ENCODE measurements around the gene RTF2. TPM values are rescaled to one million over a fixed set of nuclear protein-coding genes. Genes with fewer than 3 reads are reported as not detected.

Gene RTF2
- total and polyA plus RNA-seq, 2 of the 13 experiments (the other 11 are each of a cell fraction or from before 2014, with no cell fraction given), result 81.8 to 142 TPM

DNA sequence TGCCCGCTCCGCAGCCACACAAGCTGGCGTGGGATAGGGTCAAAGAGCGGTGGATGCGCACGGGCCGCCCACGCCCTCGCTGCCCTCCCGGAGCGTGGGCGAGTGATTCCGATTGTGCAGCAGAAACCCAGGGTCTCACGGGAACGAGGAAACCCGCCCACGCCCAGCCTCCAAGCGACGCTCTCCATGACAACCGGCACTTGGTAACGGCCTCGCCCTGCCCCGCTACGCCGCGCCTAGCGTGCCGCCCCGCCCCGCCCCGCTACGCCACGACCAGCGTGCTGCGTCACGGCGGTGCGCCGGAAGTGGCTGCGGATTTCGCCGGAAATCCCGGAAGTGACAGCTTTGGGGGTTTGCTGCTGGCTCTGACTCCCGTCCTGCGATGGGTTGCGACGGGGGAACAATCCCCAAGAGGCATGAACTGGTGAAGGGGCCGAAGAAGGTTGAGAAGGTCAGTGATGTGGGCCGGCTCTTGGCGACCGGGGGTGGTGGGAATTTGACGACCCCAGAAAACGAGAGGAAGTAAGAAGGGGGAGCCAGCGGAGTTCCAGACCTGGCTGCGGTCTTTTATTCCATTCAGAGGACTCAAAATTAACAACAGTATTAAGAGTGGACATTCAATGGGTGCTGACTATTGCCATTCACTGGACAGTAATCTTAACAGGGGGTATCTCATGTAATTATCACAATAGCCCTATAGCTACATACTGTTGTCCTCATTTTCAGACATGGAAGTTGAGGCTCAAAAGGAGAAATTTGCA is at the start of gene RTF2 (continued):
- TF ChIP-seq, protein P1, sequence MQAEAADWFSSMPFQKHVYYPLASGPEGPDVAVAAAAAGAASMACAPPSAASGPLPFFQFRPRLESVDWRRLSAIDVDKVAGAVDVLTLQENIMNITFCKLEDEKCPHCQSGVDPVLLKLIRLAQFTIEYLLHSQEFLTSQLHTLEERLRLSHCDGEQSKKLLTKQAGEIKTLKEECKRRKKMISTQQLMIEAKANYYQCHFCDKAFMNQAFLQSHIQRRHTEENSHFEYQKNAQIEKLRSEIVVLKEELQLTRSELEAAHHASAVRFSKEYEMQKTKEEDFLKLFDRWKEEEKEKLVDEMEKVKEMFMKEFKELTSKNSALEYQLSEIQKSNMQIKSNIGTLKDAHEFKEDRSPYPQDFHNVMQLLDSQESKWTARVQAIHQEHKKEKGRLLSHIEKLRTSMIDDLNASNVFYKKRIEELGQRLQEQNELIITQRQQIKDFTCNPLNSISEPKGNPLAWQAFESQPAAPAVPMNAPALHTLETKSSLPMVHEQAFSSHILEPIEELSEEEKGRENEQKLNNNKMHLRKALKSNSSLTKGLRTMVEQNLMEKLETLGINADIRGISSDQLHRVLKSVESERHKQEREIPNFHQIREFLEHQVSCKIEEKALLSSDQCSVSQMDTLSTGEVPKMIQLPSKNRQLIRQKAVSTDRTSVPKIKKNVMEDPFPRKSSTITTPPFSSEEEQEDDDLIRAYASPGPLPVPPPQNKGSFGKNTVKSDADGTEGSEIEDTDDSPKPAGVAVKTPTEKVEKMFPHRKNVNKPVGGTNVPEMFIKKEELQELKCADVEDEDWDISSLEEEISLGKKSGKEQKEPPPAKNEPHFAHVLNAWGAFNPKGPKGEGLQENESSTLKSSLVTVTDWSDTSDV (CRISPR knock-in tag; IDR thresholded peaks at IDR 0.05), result peak; percentile 84
- TF ChIP-seq ZFX (CRISPR knock-in tag; IDR thresholded peaks at IDR 0.05; ENCODE audit: low read depth) (peak; percentile 79), MEIS2 (CRISPR knock-in tag; IDR thresholded peaks at IDR 0.05) (peak; percentile 85), THAP11 (CRISPR knock-in tag; IDR thresholded peaks at IDR 0.05) (peak; percentile 97), HDAC6 (IDR thresholded peaks at IDR 0.05; ENCODE audit: low read depth, low read length) (no peak), ZMAT3 (CRISPR knock-in tag; conservative IDR thresholded peaks at IDR 0.05) (peak; percentile 93), SOX13 (IDR thresholded peaks at IDR 0.05) (peak; percentile 52; the same call in 1 of the 2 replicates), SOX13 (CRISPR knock-in tag; conservative IDR thresholded peaks at IDR 0.05 in 1 of 2, IDR thresholded peaks at IDR 0.05 in 1 of 2) (peak in 1 of 2 experiments; percentile 69; a peak in 2 of 4 replicates), ZBTB21 (CRISPR knock-in tag; IDR thresholded peaks at IDR 0.05) (peak; percentile 96), RAD51 (IDR thresholded peaks at IDR 0.05; ENCODE audit: borderline replicate concordance) (no peak), MTA1 (CRISPR knock-in tag; IDR thresholded peaks at IDR 0.05; ENCODE audit: borderline replicate concordance) (peak; percentile 76), MATR3 (CRISPR knock-in tag; IDR thresholded peaks at IDR 0.05) (no peak), ZNF558 (CRISPR knock-in tag; IDR thresholded peaks at IDR 0.05; ENCODE audit: borderline replicate concordance) (peak; percentile 78; the same call in 1 of the 2 replicates), CBX5 (CRISPR knock-in tag; IDR thresholded peaks at IDR 0.05; ENCODE audit: borderline replicate concordance) (peak; percentile 96; the same call in 1 of the 2 replicates), HOXA5 (CRISPR knock-in tag; IDR thresholded peaks at IDR 0.05) (peak; percentile 93)
- TF ChIP-seq, protein P2, sequence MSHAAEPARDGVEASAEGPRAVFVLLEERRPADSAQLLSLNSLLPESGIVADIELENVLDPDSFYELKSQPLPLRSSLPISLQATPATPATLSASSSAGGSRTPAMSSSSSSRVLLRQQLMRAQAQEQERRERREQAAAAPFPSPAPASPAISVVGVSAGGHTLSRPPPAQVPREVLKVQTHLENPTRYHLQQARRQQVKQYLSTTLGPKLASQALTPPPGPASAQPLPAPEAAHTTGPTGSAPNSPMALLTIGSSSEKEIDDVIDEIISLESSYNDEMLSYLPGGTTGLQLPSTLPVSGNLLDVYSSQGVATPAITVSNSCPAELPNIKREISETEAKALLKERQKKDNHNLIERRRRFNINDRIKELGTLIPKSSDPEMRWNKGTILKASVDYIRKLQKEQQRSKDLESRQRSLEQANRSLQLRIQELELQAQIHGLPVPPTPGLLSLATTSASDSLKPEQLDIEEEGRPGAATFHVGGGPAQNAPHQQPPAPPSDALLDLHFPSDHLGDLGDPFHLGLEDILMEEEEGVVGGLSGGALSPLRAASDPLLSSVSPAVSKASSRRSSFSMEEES (CRISPR knock-in tag; IDR thresholded peaks at IDR 0.05), result peak; percentile 69; the same call in 1 of the 2 replicates
- TF ChIP-seq, protein P3, sequence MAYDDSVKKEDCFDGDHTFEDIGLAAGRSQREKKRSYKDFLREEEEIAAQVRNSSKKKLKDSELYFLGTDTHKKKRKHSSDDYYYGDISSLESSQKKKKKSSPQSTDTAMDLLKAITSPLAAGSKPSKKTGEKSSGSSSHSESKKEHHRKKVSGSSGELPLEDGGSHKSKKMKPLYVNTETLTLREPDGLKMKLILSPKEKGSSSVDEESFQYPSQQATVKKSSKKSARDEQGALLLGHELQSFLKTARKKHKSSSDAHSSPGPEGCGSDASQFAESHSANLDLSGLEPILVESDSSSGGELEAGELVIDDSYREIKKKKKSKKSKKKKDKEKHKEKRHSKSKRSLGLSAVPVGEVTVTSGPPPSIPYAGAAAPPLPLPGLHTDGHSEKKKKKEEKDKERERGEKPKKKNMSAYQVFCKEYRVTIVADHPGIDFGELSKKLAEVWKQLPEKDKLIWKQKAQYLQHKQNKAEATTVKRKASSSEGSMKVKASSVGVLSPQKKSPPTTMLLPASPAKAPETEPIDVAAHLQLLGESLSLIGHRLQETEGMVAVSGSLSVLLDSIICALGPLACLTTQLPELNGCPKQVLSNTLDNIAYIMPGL (CRISPR knock-in tag; IDR thresholded peaks at IDR 0.05; ENCODE audit: borderline replicate concordance in 1 of 2, low read depth in 1 of 2), result peak; percentile 87 to 94
- TF ChIP-seq, protein P4, sequence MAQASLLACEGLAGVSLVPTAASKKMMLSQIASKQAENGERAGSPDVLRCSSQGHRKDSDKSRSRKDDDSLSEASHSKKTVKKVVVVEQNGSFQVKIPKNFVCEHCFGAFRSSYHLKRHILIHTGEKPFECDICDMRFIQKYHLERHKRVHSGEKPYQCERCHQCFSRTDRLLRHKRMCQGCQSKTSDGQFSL (CRISPR knock-in tag; IDR thresholded peaks at IDR 0.05), result peak; percentile 91
- TF ChIP-seq, protein P5, sequence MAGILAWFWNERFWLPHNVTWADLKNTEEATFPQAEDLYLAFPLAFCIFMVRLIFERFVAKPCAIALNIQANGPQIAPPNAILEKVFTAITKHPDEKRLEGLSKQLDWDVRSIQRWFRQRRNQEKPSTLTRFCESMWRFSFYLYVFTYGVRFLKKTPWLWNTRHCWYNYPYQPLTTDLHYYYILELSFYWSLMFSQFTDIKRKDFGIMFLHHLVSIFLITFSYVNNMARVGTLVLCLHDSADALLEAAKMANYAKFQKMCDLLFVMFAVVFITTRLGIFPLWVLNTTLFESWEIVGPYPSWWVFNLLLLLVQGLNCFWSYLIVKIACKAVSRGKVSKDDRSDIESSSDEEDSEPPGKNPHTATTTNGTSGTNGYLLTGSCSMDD (CRISPR knock-in tag; IDR thresholded peaks at IDR 0.05), result no peak; the same call in 1 of the 2 replicates
- TF ChIP-seq, protein P6, sequence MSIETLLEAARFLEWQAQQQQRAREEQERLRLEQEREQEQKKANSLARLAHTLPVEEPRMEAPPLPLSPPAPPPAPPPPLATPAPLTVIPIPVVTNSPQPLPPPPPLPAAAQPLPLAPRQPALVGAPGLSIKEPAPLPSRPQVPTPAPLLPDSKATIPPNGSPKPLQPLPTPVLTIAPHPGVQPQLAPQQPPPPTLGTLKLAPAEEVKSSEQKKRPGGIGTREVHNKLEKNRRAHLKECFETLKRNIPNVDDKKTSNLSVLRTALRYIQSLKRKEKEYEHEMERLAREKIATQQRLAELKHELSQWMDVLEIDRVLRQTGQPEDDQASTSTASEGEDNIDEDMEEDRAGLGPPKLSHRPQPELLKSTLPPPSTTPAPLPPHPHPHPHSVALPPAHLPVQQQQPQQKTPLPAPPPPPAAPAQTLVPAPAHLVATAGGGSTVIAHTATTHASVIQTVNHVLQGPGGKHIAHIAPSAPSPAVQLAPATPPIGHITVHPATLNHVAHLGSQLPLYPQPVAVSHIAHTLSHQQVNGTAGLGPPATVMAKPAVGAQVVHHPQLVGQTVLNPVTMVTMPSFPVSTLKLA (IDR thresholded peaks at IDR 0.05), result peak; percentile 84
